Chondrocyte (in vitro differentiated cells): Measurements from ENCODE around the gene AGO3. TPM values are rescaled to one million over a fixed set of nuclear protein-coding genes. Genes with fewer than 3 reads are reported as not detected.

ENCODE experiments used
- DNase-seq: peaks from one replicate; pipeline ENCODE4 v3.0.0; 2021; ENCODE audit warnings: mixed read lengths, low spot score
- H3K27ac Mint-ChIP-seq: one replicate; pipeline ENCODE4 v1.8.0; 2021; ENCODE audit warnings: mild to moderate bottlenecking, moderate library complexity, mixed read lengths; ENCODE audit not compliant: unreplicated experiment
- H3K27me3 Mint-ChIP-seq: 2 replicates; pipeline ENCODE4 v1.8.0; 2021; ENCODE audit warnings: low read depth, mixed read lengths
- H3K36me3 Mint-ChIP-seq: 2 replicates; pipeline ENCODE4 v1.8.0; 2021; ENCODE audit warnings: low read depth, mixed read lengths
- H3K4me1 Mint-ChIP-seq: 2 replicates; pipeline ENCODE4 v1.8.0; 2021; ENCODE audit warnings: low read depth, mild to moderate bottlenecking, mixed read lengths
- H3K4me3 Mint-ChIP-seq: one replicate; pipeline ENCODE4 v1.8.0; 2021; ENCODE audit warnings: mild to moderate bottlenecking, moderate library complexity, mixed read lengths; ENCODE audit not compliant: unreplicated experiment
- H3K9me3 Mint-ChIP-seq: 2 replicates; pipeline ENCODE4 v1.8.0; 2021; ENCODE audit warnings: low read depth, mixed read lengths
- CTCF ChIP-seq: fragments of 200-600 bp; sonication (generic); IDR thresholded peaks from 2 replicates; pipeline ENCODE4 v1.5.0; 2021; ENCODE audit warnings: antibody characterized with exemption, mild to moderate bottlenecking, moderate library complexity
- total RNA-seq: library from RNA; stranded (reverse); gene quantifications from 3 replicates; pipeline ENCODE4 v1.2.1, GENCODE V29; 2021

Gene AGO3
- total RNA-seq, 1 donor from 2014 or later: 26.1 TPM

GRCh38 chr1:35925741-35926140 is 5.2 kb upstream of the AGO3 start:
- TF ChIP-seq CTCF: no peak
- H3K4me3 Mint-ChIP-seq: no peak overlapping the region
- H3K27me3 Mint-ChIP-seq: no peaks in the 10 kb centered on the region
- H3K27ac Mint-ChIP-seq: no peak overlapping the region
- no peak for DNase-seq
- H3K4me1 Mint-ChIP-seq: peaks cover 21% of the 10 kb centered on the region
- H3K9me3 Mint-ChIP-seq: no peaks in the 10 kb centered on the region
- H3K36me3 Mint-ChIP-seq: peaks cover 3% of the 10 kb centered on the region

- DNase-seq: no peak
- Mint-ChIP-seq H3K36me3 (no peaks in the 10 kb centered on the region), H3K9me3 (no peaks in the 10 kb centered on the region), H3K27me3 (no peaks in the 10 kb centered on the region), H3K4me3 (no peak overlapping the region), H3K4me1 (peaks cover 30% of the 10 kb centered on the region), H3K27ac (no peak overlapping the region)
- no peak for TF ChIP-seq CTCF
These were observed 3.4 kb upstream of the AGO3 start for GRCh38 chr1:35927472-35927871.

- TF ChIP-seq CTCF: no peak
- Mint-ChIP-seq H3K9me3 (no peaks in the 10 kb centered on the region), H3K4me3 (peak overlapping the region; percentile 86), H3K36me3 (no peaks in the 10 kb centered on the region), H3K27ac (peak overlapping the region; percentile 95), H3K27me3 (no peaks in the 10 kb centered on the region), H3K4me1 (peaks cover 50% of the 10 kb centered on the region)
- DNase-seq: no peak
These were observed 944 bp upstream of the AGO3 start for GRCh38 chr1:35929730-35930592.

- H3K4me1 Mint-ChIP-seq: peaks cover 54% of the 10 kb centered on the region
- H3K9me3 Mint-ChIP-seq: no peaks in the 10 kb centered on the region
- TF ChIP-seq CTCF: no peak
- no peaks in the 10 kb centered on the region for H3K27me3 Mint-ChIP-seq
- peak overlapping the region; percentile 87 for H3K4me3 Mint-ChIP-seq
- no peaks in the 10 kb centered on the region for H3K36me3 Mint-ChIP-seq
- DNase-seq: no peak
- H3K27ac Mint-ChIP-seq: peak overlapping the region; percentile 89
These were observed 697 bp downstream of the AGO3 start for GRCh38 chr1:35931446-35932157.

- Mint-ChIP-seq H3K4me1 (peaks cover 56% of the 10 kb centered on the region), H3K27me3 (no peaks in the 10 kb centered on the region), H3K27ac (no peak overlapping the region), H3K36me3 (no peaks in the 10 kb centered on the region), H3K4me3 (peak overlapping the region; percentile 87), H3K9me3 (no peaks in the 10 kb centered on the region)
- TF ChIP-seq CTCF: no peak
- no peak for DNase-seq
These were observed 1.3 kb downstream of the AGO3 start for GRCh38 chr1:35932158-35932636.
